Colonic mucosa (tissue), 4 donors: Measurements from ENCODE around the gene HLA-DRB1. TPM values are rescaled to one million over a fixed set of nuclear protein-coding genes. Genes with fewer than 3 reads are reported as not detected.

ENCODE experiments used
- DNase-seq: peaks from one replicate; pipeline ENCODE4 v3.0.0-alpha.2; 2020
- H3K27ac ChIP-seq: fragments of 200-600 bp; one replicate; pipeline ENCODE4 v1.8.0; 2021
- H3K27me3 ChIP-seq: fragments of 200-600 bp; one replicate; pipeline ENCODE4 v1.8.0; 2021
- H3K36me3 ChIP-seq: fragments of 200-600 bp; one replicate; pipeline ENCODE4 v1.8.0; 2021
- H3K4me1 ChIP-seq: fragments of 200-600 bp; one replicate; pipeline ENCODE4 v1.8.0; 2021; ENCODE audit warnings: mild to moderate bottlenecking
- H3K4me3 ChIP-seq: fragments of 200-600 bp; one replicate; pipeline ENCODE4 v1.8.0; 2021
- H3K9ac ChIP-seq, 2 donors: one replicate each; pipeline ENCODE4 v1.7.0; 2013; ENCODE audit warnings: control low read depth in 2 of 2, low read depth in 2 of 2, low read length in 2 of 2
- H3K9me3 ChIP-seq: fragments of 200-600 bp; one replicate; pipeline ENCODE4 v1.8.0; 2021
- intact Hi-C: fragments of 100-400 bp; cut with DNase I; formaldehyde crosslinking; loops from one replicate; pipeline ENCODE4 v1.14.1; 2022
- total RNA-seq, 2 donors: library from RNA; stranded (reverse); fragmentation: NEBNext Ultra II Directional in 1 of 2; extraction: Animal tissue kit (Norgen Biotek cat#: 25700) in 1 of 2; gene quantifications; one replicate each; pipeline ENCODE4 v1.2.1, GENCODE V29; 2021
- TF ChIP-seq, protein P1 (sequence below): fragments of 200-600 bp; IDR thresholded peaks from one replicate; pipeline ENCODE4 v1.8.0; 2022; ENCODE audit warnings: antibody characterized with exemption, mild to moderate bottlenecking
- donor health status: healthy.
- donor health status: DM: no; HTN: no; CAD: no.
- donor health status: DM: no; HTN: no; CAD: no.

Gene HLA-DRB1
- total RNA-seq, 2 donors from 2014 or later = 22.5 to 39.3 TPM

DNA sequence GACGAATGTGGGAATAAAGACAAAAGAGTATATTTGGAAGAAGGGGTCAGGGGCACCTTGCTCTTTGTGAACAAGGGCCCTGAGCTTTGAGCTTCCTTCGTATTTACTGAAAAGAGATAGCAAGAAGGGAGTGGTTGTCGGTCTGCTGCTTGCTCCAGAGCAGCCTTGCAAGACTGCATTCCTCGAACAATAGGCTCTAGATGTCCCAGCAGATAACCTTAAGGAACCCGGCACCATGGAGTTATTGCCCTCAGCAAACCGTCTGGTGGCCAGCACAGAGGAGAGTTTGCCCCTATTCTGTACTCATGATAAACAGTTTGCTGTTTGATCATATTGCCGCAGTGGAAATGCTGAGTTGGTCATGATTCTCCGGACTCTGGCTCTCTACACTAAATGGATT, 22.7 kb downstream of the HLA-DRB1 start:
- Histone ChIP-seq H3K36me3 (no peaks in the 10 kb centered on the region), H3K4me1 (no peaks in the 10 kb centered on the region), H3K4me3 (no peak overlapping the region), H3K27ac (no peak overlapping the region), H3K9me3 (no peaks in the 10 kb centered on the region), H3K27me3 (no peaks in the 10 kb centered on the region), H3K9ac (no peak overlapping the region)
- intact Hi-C loops = no loop called here
- TF ChIP-seq, protein P1, sequence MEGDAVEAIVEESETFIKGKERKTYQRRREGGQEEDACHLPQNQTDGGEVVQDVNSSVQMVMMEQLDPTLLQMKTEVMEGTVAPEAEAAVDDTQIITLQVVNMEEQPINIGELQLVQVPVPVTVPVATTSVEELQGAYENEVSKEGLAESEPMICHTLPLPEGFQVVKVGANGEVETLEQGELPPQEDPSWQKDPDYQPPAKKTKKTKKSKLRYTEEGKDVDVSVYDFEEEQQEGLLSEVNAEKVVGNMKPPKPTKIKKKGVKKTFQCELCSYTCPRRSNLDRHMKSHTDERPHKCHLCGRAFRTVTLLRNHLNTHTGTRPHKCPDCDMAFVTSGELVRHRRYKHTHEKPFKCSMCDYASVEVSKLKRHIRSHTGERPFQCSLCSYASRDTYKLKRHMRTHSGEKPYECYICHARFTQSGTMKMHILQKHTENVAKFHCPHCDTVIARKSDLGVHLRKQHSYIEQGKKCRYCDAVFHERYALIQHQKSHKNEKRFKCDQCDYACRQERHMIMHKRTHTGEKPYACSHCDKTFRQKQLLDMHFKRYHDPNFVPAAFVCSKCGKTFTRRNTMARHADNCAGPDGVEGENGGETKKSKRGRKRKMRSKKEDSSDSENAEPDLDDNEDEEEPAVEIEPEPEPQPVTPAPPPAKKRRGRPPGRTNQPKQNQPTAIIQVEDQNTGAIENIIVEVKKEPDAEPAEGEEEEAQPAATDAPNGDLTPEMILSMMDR = no peak
- no peak for DNase-seq

GRCh38 chr6:32565511-32565910, 24.1 kb downstream of the HLA-DRB1 start:
- no peaks in the 10 kb centered on the region for H3K4me1 ChIP-seq
- no peak overlapping the region for H3K9ac ChIP-seq
- TF ChIP-seq, protein P1 = no peak
- no peak overlapping the region for H3K4me3 ChIP-seq
- no peaks in the 10 kb centered on the region for H3K27me3 ChIP-seq
- no peak for DNase-seq
- H3K36me3 ChIP-seq = no peaks in the 10 kb centered on the region
- no peaks in the 10 kb centered on the region for H3K9me3 ChIP-seq
- intact Hi-C loops = no loop called here
- H3K27ac ChIP-seq = no peak overlapping the region

DNA sequence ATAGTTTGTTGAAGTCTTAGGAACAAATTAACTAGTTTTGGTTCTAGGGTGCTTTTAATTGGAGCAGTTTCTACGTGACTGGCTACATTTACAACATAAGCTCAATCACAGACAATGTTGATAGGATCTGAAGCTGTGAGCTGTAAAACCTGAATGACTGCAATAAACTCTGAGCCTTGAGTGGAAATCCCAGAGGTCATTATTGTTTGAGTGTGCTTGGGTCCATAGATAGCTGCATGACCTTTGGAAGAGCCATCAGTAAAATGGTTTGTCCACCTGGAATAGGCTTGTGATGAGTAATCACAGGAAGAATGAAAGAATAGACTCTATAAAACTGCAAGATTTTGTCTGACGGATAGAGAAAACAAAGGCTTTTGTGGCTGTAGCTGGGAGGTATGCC, 26.7 kb downstream of the HLA-DRB1 start:
- Histone ChIP-seq H3K4me3 (no peak overlapping the region), H3K27ac (no peak overlapping the region), H3K4me1 (no peaks in the 10 kb centered on the region), H3K27me3 (no peaks in the 10 kb centered on the region), H3K9me3 (no peaks in the 10 kb centered on the region), H3K9ac (no peak overlapping the region), H3K36me3 (no peaks in the 10 kb centered on the region)
- intact Hi-C loops = no loop called here
- DNase-seq = no peak
- TF ChIP-seq, protein P1 = no peak

DNA sequence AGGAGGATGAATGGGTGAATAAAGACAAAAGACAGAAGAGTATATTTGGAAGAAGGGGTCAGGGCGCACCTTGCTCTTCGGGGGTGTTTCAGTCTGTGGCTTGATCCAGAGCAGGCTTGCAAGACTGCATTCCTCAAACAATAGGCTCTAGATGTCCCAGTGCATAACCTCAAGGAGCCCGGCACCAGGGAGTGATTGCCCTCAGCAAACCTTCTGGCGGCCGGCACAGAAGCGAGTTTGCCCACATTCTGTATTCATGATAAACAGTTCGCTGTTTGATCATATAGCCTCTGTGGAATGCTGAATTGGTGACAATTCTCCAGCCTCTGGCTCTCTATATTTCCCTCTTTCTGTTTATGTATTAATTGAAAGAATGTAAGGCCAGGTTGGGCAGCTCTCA, 29.9 kb downstream of the HLA-DRB1 start:
- no peak overlapping the region for H3K4me3 ChIP-seq
- no peaks in the 10 kb centered on the region for H3K27me3 ChIP-seq

GRCh38 chr6:32558426-32559057, 31.1 kb downstream of the HLA-DRB1 start:
- Histone ChIP-seq H3K9ac (no peak overlapping the region), H3K27ac (no peak overlapping the region), H3K4me1 (no peaks in the 10 kb centered on the region), H3K27me3 (no peaks in the 10 kb centered on the region), H3K4me3 (no peak overlapping the region), H3K36me3 (no peaks in the 10 kb centered on the region), H3K9me3 (no peaks in the 10 kb centered on the region)
- DNase-seq = no peak
- TF ChIP-seq, protein P1 = no peak
- intact Hi-C loops = no loop called here

More for the DNA sequence above, 29.9 kb downstream of the HLA-DRB1 start:
- H3K27ac ChIP-seq = no peak overlapping the region
- H3K36me3 ChIP-seq = no peaks in the 10 kb centered on the region
- intact Hi-C loops = no loop called here
- no peak overlapping the region for H3K9ac ChIP-seq
- no peak for DNase-seq
- TF ChIP-seq, protein P1 = no peak
- no peaks in the 10 kb centered on the region for H3K9me3 ChIP-seq
- no peaks in the 10 kb centered on the region for H3K4me1 ChIP-seq
